ENCODE measurements around the gene VSIG2.

GRCh38 chr11:124754309-124754708 lies 2.3 kb upstream of the VSIG2 start:
- TF ChIP-seq EP300 (IDR thresholded peaks at IDR 0.05) (no peak), CTCF (IDR thresholded peaks at IDR 0.05) (no peak), POLR2A (IDR thresholded peaks at IDR 0.05) (no peak)
